Islet precursor cell (in vitro differentiated cells): Measurements from ENCODE around the gene IRF6.
A peak's percentile ranks its signal among the peaks of the same experiment; 100 is the strongest.

Experiments used
- DNase-seq: peaks from one replicate; pipeline ENCODE4 v3.0.0-alpha.2; 2018

Gene IRF6

GRCh38 chr1:209755926-209756614, 49.9 kb downstream of the IRF6 start, which contains the start of gene TRAF3IP3:
TSS of gene TRAF3IP3 (plus strand) at chr1:209756053. CDS start at chr1:209760040, 3,987 bp downstream.
- DNase-seq = no peak

- DNase-seq = no peak
Observed at GRCh38 chr1:209755256-209755655, 50.7 kb downstream of the IRF6 start.

DNA sequence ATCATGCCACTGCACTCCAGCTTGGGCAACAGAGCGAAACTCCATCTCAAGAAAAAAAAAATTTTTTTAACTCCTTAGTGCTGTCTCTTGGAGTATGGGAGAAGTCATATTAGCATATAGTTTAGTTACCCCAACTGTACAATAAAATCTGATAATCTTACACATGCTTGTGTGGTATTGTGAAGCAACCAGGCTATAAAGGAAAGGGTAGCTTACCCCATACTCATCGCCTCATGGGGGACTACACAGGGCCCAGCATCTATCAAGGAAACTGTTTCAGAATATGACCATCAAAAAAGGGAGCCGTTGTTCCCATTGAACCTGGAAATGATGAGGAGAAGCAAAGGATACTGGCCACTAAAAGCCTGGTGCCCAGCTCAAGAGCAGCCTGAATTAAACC, 53.1 kb downstream of the IRF6 start:
- no peak for DNase-seq

- DNase-seq = no peak
Observed at GRCh38 chr1:209751627-209752231, 54.2 kb downstream of the IRF6 start.

DNA sequence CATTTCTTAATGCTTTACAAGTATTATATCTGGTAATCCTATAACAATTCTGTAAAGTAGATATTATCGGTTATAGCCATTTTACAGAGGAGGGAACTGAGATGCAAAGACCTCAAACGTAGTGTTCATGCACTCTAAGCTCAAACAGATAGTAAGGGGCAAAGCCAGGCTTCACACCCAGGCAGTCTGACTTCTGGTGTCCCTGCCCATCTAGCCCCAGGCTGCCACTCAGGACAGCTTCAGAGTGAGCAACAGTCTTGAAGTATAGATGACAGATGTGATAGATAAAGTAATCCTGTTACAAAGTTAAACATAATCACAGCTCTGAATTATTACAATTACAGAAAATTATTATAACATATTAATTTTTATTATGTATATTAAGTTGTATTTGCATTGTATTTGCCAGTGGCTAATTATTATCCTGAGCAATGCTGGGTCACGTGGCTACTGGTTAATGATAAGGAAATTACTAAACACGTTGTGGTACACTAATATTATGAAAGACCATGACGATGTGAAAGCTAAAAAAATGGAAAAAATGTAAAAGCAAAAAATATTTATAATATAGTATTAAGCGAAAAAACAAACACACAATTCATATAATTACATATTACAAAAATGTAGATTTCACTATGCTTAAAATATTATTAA, 56.1 kb downstream of the IRF6 start:
- DNase-seq = no peak

GRCh38 chr1:209749205-209749604, 56.7 kb downstream of the IRF6 start:
- DNase-seq = no peak

DNA sequence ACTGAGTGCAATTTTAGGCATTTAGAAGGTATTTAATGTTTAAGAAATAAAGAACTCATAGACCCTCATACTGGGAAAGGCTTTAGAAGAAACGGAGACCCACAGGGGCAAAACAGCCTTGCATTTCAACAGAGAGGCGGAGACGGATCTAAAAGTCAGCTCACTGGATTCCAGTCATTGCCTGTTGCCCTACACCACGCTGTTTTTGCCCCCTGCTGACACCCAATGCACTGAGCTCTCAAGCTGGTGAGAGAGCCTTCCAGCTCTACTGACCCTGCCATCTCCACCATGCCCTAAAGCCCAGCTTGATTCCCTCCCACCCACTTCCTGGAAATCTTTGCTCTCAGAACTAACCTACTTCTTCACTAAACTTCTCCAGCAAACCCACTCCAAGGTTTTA, 57.3 kb downstream of the IRF6 start:
- no peak for DNase-seq

- DNase-seq = peak; percentile 100
Observed at GRCh38 chr1:209747580-209748262, 58.2 kb downstream of the IRF6 start.

DNA sequence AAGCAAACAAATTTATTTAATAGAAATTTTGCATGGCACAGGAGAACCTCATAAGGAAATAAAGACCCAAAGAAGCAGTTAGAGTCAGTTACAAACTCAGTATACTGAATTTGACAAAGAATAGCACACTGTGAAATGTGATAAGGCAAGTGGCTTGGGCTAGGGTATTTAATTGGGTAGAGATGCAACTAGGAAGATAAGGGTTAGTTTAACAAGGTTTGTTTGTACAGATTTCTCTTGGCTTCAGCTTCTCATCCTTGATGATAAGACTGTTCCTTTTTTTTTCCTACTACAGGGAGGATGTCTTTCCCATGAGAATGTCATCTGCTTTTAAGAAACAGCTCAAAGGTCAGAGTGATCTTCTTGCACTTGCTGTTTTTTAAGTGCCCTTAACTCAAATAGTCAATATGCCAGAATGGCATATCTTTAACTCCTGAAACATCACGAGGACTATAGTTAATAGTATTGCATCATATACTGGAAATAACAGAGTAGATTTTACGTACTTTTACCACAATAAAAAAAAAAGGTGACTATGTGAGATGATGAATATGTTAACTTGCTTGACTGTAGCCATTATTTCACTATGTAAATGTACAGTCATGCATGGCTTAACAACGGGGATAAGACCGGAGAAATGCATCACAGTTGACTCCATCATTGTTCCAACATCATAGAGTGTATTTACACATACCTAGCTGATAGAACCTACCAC, 59.3 kb downstream of the IRF6 start:
- DNase-seq = no peak

DNA sequence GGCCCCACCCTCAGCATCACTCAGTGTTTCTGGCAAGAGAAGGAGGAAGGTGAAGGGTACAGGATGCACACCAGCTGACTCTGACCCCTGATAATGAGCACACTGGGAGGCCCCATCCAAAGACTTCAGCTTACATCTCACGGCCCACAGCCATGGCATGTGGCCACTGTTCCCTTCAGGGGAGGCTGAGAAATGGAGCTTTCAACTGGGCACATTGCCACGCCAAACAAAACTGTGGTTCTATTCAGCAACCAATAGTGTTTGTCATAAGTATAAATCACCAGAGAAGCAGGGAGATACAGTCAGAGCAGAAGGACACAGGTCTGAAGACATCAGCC, 62.8 kb downstream of the IRF6 start:
- DNase-seq = no peak

- no peak for DNase-seq
Observed at GRCh38 chr1:209742409-209743144, 63.4 kb downstream of the IRF6 start.

DNA sequence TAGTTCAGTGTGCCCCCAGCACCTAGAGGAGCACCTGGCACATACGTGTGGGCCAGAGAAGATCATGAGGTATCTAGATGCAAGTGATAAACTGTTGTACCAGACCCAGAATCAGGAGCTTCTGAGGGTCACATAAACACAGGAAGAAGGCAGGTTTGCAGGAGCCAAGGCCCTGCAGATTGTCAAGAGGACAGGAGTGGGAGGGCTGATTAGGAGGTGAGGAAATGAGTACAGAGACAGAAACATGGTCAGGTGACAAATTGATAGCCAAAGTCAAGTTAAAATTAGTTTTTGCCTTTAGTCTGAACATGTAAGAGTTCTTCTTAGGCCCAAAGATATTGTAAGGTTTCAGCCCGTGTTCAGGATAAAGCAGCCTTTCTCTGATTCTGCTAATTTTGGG, 64.1 kb downstream of the IRF6 start:
- DNase-seq = no peak

DNA sequence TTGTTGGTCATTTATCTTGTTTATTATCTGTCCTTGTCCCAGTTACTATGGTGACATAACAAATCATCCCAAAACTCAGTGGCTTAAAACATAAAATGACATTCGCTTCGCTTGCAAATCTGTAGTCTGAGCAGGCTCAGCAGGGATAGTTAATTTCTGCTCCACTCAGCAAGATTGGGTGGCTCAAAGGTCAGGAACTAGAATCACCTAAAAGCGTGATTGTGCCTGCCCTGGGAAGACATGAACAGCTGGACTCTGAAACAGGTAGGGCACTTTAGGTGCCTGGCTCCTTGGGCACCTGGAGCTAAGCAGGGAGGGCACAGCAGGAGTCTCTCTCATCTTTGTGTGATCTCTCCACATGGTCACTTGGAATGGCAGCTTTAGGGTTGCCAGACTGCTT, 64.7 kb downstream of the IRF6 start:
- no peak for DNase-seq

GRCh38 chr1:209738270-209738669, 67.7 kb downstream of the IRF6 start:
- DNase-seq = no peak

DNA sequence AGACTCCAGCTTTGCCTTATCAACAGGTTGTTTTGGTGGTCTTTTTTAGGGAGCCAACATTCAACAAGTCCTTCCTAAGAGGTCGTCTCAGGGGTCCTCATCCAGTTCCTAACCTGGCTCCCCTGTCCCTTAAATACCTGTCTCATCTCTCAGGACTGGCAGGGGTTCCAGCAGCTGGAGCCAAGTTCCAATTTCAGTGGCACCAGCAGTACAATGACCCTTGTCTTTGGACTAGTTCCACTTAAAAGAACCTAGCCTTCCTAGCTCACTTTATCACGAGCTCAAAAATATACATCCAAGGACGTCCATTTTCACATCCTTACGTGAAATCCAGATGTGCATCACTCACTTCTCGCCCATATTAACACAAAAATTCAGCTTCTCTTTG, 68.8 kb downstream of the IRF6 start:
- DNase-seq = no peak

- no peak for DNase-seq
Observed at GRCh38 chr1:209736490-209737117, 69.3 kb downstream of the IRF6 start.
